HepG2 (cell line): ENCODE results near the gene PAN3. TPM values are rescaled to one million over a fixed set of nuclear protein-coding genes. Genes with fewer than 3 reads are reported as not detected.
A peak's percentile ranks its signal among the peaks of the same experiment; 100 is the strongest.

Experiments
- ARID3A ChIP-seq: IDR thresholded peaks from 2 replicates; pipeline ENCODE4 v1.6.1; 2012; ENCODE audit warnings: low read depth, low read length, improper control_type of control experiment
- MAFF ChIP-seq: IDR thresholded peaks from 2 replicates; pipeline ENCODE4 v1.6.1; 2011; ENCODE audit warnings: low read depth, low read length, improper control_type of control experiment
- MLXIP ChIP-seq: sonication (generic); formaldehyde crosslinking; IDR thresholded peaks from 2 replicates; pipeline ENCODE4 v1.9.0; 2021; ENCODE audit warnings: missing genetic modification reagents, borderline replicate concordance
- MXD4 ChIP-seq: IDR thresholded peaks from 2 replicates; pipeline ENCODE4 v1.6.1; 2016; ENCODE audit warnings: mild to moderate bottlenecking, missing biosample characterization, missing genetic modification reagents
- SALL1 ChIP-seq: sonication (generic); formaldehyde crosslinking; IDR thresholded peaks from 2 replicates; pipeline ENCODE4 v1.8.0; 2022; ENCODE audit warnings: mild to moderate bottlenecking, missing genetic modification reagents
- SP4 ChIP-seq: sonication (generic); formaldehyde crosslinking; IDR thresholded peaks from 2 replicates; pipeline ENCODE4 v1.8.1; 2023; ENCODE audit warnings: mild to moderate bottlenecking, missing genetic modification reagents
- ZNF367 ChIP-seq: sonication (generic); formaldehyde crosslinking; IDR thresholded peaks from 2 replicates; pipeline ENCODE4 v1.4.0; 2020; ENCODE audit warnings: missing genetic modification reagents, borderline replicate concordance
- ZNF503 ChIP-seq: sonication (generic); formaldehyde crosslinking; IDR thresholded peaks from 2 replicates; pipeline ENCODE4 v1.4.0; 2020; ENCODE audit warnings: missing genetic modification reagents
- ZNF878 ChIP-seq: sonication (generic); formaldehyde crosslinking; IDR thresholded peaks from 2 replicates; pipeline ENCODE4 v1.8.1; 2023; ENCODE audit warnings: mild to moderate bottlenecking, missing genetic modification reagents, moderate library complexity
- polyA plus RNA-seq, 8 experiments: library from polyadenylated mRNA; depleted of rRNA in 3 of 8; stranded (reverse) in 7 of 8; unstranded in 1 of 8; fragments of >200 nt; fragmentation: Illumina TruSeq in 4 of 8; extraction: Trizol in 4 of 8; gene quantifications; 2 replicates each; pipeline versions ENCODE4 v1.2.1 to v1.2.3, GENCODE V29; 2011 to 2016; ENCODE audit warnings: low read depth in 4 of 8, missing spikeins in 1 of 8, mixed read lengths in 1 of 8; ENCODE audit not compliant: insufficient read depth in 1 of 8
- total RNA-seq, 5 experiments: library from RNA; depleted of rRNA; stranded (reverse); fragments of >200 nt; fragmentation: Illumina TruSeq; extraction: Trizol; gene quantifications; 2 replicates each; pipeline ENCODE4 v1.2.3, GENCODE V29; 2016; ENCODE audit warnings: low read depth in 1 of 5
- TF ChIP-seq, protein P1 (sequence below), 2 experiments: sonication (generic) in 1 of 2; formaldehyde crosslinking in 1 of 2; IDR thresholded peaks; 2 replicates each; pipeline versions ENCODE4 v1.5.1 to v1.6.1; 2011 to 2020; ENCODE audit warnings: borderline replicate concordance in 1 of 2, low read depth in 1 of 2, low read length in 1 of 2, mild to moderate bottlenecking in 1 of 2, missing genetic modification reagents in 1 of 2, moderate library complexity in 1 of 2
- TF ChIP-seq, protein P2 (sequence below): sonication (generic); formaldehyde crosslinking; IDR thresholded peaks from 2 replicates; pipeline ENCODE4 v1.4.0; 2020; ENCODE audit warnings: mild to moderate bottlenecking, missing genetic modification reagents, borderline replicate concordance

PAN3 gene
- total and polyA plus RNA-seq, 2 of the 13 experiments (the other 11 are each of a cell fraction or from before 2014, with no cell fraction given): 9.7 to 10.6 TPM

- TF ChIP-seq MLXIP (no peak), ZNF367 (CRISPR knock-in tag) (no peak), SALL1 (peak; percentile 29; the same call in 1 of the 2 replicates), SP4 (CRISPR knock-in tag) (no peak), ZNF503 (CRISPR knock-in tag) (0 out of 2 replicates have a peak, but pooled peaks have one; percentile 37), ZNF878 (CRISPR knock-in tag) (no peak), MAFF (no peak), MXD4 (CRISPR knock-in tag) (no peak), ARID3A (peak; percentile 89)
- TF ChIP-seq, protein P1, sequence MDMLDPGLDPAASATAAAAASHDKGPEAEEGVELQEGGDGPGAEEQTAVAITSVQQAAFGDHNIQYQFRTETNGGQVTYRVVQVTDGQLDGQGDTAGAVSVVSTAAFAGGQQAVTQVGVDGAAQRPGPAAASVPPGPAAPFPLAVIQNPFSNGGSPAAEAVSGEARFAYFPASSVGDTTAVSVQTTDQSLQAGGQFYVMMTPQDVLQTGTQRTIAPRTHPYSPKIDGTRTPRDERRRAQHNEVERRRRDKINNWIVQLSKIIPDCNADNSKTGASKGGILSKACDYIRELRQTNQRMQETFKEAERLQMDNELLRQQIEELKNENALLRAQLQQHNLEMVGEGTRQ (IDR thresholded peaks at IDR 0.05; ENCODE audit: low read depth, low read length): no peak
- TF ChIP-seq, protein P1 (CRISPR knock-in tag; IDR thresholded peaks at IDR 0.05; ENCODE audit: borderline replicate concordance): no peak
- TF ChIP-seq, protein P2, sequence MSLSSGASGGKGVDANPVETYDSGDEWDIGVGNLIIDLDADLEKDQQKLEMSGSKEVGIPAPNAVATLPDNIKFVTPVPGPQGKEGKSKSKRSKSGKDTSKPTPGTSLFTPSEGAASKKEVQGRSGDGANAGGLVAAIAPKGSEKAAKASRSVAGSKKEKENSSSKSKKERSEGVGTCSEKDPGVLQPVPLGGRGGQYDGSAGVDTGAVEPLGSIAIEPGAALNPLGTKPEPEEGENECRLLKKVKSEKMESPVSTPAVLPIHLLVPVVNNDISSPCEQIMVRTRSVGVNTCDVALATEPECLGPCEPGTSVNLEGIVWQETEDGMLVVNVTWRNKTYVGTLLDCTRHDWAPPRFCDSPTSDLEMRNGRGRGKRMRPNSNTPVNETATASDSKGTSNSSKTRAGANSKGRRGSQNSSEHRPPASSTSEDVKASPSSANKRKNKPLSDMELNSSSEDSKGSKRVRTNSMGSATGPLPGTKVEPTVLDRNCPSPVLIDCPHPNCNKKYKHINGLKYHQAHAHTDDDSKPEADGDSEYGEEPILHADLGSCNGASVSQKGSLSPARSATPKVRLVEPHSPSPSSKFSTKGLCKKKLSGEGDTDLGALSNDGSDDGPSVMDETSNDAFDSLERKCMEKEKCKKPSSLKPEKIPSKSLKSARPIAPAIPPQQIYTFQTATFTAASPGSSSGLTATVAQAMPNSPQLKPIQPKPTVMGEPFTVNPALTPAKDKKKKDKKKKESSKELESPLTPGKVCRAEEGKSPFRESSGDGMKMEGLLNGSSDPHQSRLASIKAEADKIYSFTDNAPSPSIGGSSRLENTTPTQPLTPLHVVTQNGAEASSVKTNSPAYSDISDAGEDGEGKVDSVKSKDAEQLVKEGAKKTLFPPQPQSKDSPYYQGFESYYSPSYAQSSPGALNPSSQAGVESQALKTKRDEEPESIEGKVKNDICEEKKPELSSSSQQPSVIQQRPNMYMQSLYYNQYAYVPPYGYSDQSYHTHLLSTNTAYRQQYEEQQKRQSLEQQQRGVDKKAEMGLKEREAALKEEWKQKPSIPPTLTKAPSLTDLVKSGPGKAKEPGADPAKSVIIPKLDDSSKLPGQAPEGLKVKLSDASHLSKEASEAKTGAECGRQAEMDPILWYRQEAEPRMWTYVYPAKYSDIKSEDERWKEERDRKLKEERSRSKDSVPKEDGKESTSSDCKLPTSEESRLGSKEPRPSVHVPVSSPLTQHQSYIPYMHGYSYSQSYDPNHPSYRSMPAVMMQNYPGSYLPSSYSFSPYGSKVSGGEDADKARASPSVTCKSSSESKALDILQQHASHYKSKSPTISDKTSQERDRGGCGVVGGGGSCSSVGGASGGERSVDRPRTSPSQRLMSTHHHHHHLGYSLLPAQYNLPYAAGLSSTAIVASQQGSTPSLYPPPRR (CRISPR knock-in tag): no peak
Measured at GRCh38 chr13:28145049-28145448, 6.7 kb downstream of the PAN3 start (continued).
